Measurements from ENCODE around the gene RAD51AP1.

DNA sequence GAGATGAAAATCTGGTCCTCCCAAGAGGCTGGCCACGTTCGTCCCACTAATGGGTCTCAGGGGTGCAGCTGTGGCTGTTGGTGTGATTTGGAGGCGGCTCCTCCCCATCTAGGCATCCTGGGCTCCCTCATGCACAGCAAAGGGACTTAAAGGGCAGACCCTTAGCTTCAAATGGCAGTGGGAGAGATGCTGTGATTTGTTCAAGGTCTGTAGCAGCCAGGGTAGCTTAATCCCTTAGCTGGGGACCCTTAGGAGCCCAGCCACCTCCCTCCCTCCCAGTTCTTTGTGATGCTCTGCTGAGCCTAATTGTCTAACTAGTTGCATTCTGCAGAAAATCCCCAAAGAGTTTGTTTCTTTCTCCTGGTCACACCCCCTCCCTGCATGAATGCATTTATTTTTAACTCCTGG lies 41.6 kb downstream of the RAD51AP1 start:
- TF ChIP-seq, protein P1, sequence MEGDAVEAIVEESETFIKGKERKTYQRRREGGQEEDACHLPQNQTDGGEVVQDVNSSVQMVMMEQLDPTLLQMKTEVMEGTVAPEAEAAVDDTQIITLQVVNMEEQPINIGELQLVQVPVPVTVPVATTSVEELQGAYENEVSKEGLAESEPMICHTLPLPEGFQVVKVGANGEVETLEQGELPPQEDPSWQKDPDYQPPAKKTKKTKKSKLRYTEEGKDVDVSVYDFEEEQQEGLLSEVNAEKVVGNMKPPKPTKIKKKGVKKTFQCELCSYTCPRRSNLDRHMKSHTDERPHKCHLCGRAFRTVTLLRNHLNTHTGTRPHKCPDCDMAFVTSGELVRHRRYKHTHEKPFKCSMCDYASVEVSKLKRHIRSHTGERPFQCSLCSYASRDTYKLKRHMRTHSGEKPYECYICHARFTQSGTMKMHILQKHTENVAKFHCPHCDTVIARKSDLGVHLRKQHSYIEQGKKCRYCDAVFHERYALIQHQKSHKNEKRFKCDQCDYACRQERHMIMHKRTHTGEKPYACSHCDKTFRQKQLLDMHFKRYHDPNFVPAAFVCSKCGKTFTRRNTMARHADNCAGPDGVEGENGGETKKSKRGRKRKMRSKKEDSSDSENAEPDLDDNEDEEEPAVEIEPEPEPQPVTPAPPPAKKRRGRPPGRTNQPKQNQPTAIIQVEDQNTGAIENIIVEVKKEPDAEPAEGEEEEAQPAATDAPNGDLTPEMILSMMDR (IDR thresholded peaks at IDR 0.05), result no peak
- no peak for TF ChIP-seq POLR2A (IDR thresholded peaks at IDR 0.05)
